Esophagus muscularis mucosa (tissue), 4 donors: ENCODE measurements around the gene REN. TPM values are rescaled to one million over a fixed set of nuclear protein-coding genes. Genes with fewer than 3 reads are reported as not detected.
A peak's percentile ranks its signal among the peaks of the same experiment; 100 is the strongest.

Source experiments
- DNase-seq: peaks from one replicate; pipeline ENCODE4 v3.0.0-alpha.2; 2017; ENCODE audit errors: extremely low spot score
- H3K27ac ChIP-seq, 4 donors: fragments of 200-600 bp; sonication (generic); replicated peaks in 1 of 4; 1 replicate in 3 of 4; 2 replicates in 1 of 4; pipeline ENCODE4 v1.5.1; 2016 to 2019; ENCODE audit warnings: mild to moderate bottlenecking in 1 of 4
- H3K27me3 ChIP-seq, 4 donors: fragments of 200-600 bp; sonication (generic); one replicate each; pipeline versions ENCODE4 v1.5.1 to v1.6.0; 2016 to 2019
- H3K36me3 ChIP-seq, 4 donors: fragments of 200-600 bp; sonication (generic); one replicate each; pipeline ENCODE4 v1.5.1; 2016 to 2019
- H3K4me1 ChIP-seq, 4 donors: fragments of 200-600 bp; sonication (generic); one replicate each; pipeline ENCODE4 v1.5.1; 2016 to 2019
- H3K4me3 ChIP-seq, 4 donors: fragments of 200-600 bp; sonication (generic); 1 replicate in 2 of 4; 2 replicates in 2 of 4; pipeline ENCODE4 v1.5.1; 2016 to 2019; ENCODE audit warnings: mild to moderate bottlenecking in 4 of 4, moderate library complexity in 1 of 4
- H3K9me3 ChIP-seq, 4 donors: fragments of 200-600 bp; sonication (generic); 1 replicate in 3 of 4; 2 replicates in 1 of 4; pipeline ENCODE4 v1.5.1; 2016 to 2019
- EP300 ChIP-seq: sonication (generic); formaldehyde crosslinking; IDR thresholded peaks from one replicate; pipeline ENCODE4 v1.6.1; 2017; ENCODE audit warnings: antibody characterized with exemption
- POLR2A ChIP-seq: fragments of 450-650 bp; IDR thresholded peaks from one replicate; pipeline ENCODE4 v1.6.1; 2017; ENCODE audit warnings: antibody characterized with exemption, moderate library complexity, mild to moderate bottlenecking, low read depth
- POLR2AphosphoS5 ChIP-seq, 2 donors: sonication (generic); formaldehyde crosslinking; IDR thresholded peaks; one replicate each; pipeline ENCODE4 v1.6.1; 2017; ENCODE audit warnings: antibody characterized with exemption in 2 of 2
- WGBS: methylation state at CpG from one replicate; pipeline ENCODE4 v1.1.5; 2018; 5-methylcytosine and 5-hydroxymethylcytosine counted together
- intact Hi-C: fragments of 100-400 bp; cut with DNase I; formaldehyde crosslinking; loops from one replicate; pipeline ENCODE4 v1.15.1; 2023
- total RNA-seq, 4 donors: library from RNA; depleted of rRNA; stranded (reverse); fragments of >200 nt; gene quantifications; one replicate each; pipeline versions ENCODE4 v1.1.0 to v1.2.1, GENCODE V29; 2016
- TF ChIP-seq, protein P1 (sequence below), 3 experiments: fragments of 200-600 bp in 2 of 3; fragments of 450-650 bp in 1 of 3; sonication (generic) in 2 of 3; IDR thresholded peaks; one replicate each; pipeline ENCODE4 v1.5.1; 2017 to 2019; ENCODE audit warnings: antibody characterized with exemption in 3 of 3, mild to moderate bottlenecking in 2 of 3, moderate library complexity in 1 of 3

REN gene
- total RNA-seq, 4 donors from 2014 or later, result not detected

DNA sequence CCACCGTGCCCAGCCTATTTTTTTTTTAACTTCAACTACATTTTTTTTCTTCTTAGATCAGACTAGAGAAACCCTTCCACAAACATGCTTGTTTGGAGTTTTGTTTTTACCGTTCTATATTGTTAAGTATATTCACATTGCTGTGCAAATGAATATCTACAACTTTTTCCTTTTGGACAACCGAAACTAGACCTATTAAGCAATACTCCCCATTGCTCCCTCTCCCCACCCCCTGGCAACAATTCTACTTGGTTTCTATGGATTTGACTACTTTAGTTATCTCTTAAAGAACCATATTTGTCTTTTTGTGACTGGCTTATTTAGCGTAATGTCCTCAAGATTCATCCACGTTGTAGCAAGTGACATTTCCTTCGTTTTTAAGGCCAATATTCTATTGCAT is 33.4 kb downstream of the REN start:
- no peak for DNase-seq
- intact Hi-C loops, result no loop called here
- Histone ChIP-seq H3K27ac (no peak overlapping the region), H3K4me3 (no peak overlapping the region), H3K27me3 (no peaks in the 10 kb centered on the region), H3K9me3 (no peaks in the 10 kb centered on the region), H3K4me1 (peaks cover 12 to 35% (median 34%) of the 10 kb centered on the region in 4 donors), H3K36me3 (peaks cover 0 to 13% (median 7%) of the 10 kb centered on the region in 4 donors)
- 82% methylated on average over 6 of the region's 6 CpGs for WGBS
- TF ChIP-seq, protein P1, sequence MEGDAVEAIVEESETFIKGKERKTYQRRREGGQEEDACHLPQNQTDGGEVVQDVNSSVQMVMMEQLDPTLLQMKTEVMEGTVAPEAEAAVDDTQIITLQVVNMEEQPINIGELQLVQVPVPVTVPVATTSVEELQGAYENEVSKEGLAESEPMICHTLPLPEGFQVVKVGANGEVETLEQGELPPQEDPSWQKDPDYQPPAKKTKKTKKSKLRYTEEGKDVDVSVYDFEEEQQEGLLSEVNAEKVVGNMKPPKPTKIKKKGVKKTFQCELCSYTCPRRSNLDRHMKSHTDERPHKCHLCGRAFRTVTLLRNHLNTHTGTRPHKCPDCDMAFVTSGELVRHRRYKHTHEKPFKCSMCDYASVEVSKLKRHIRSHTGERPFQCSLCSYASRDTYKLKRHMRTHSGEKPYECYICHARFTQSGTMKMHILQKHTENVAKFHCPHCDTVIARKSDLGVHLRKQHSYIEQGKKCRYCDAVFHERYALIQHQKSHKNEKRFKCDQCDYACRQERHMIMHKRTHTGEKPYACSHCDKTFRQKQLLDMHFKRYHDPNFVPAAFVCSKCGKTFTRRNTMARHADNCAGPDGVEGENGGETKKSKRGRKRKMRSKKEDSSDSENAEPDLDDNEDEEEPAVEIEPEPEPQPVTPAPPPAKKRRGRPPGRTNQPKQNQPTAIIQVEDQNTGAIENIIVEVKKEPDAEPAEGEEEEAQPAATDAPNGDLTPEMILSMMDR (IDR thresholded peaks at IDR 0.05), result no peak
- TF ChIP-seq POLR2A (no peak), POLR2AphosphoS5 (IDR thresholded peaks at IDR 0.05) (no peak), EP300 (no peak)

DNA sequence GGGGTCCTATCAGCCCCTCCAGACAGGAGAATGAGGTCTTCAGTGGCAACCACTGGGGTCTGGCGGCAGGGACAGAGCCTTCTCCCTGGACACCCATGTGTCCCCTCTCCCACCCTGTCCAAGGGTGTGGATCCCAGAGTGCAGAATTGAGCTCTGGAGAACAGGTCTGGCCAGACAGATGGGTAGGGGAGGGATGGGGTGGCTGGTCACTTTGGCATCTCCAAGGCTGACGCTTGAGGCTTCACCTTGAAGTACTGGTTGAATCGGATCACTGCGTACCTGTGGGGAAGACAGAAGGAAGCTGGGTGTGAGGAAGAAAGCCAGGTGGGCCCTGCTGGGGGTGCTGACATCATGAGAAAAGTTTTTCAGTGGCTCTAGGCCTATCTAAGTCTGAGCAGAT is 34.2 kb downstream of the REN start:
- DNase-seq, result no peak
- no peaks in the 10 kb centered on the region for H3K9me3 ChIP-seq
- TF ChIP-seq POLR2A (no peak), EP300 (no peak), POLR2AphosphoS5 (IDR thresholded peaks at IDR 0.05) (no peak)
- TF ChIP-seq, protein P1 (IDR thresholded peaks at IDR 0.05), result no peak
- H3K36me3 ChIP-seq, result peaks cover 0 to 13% (median 4%) of the 10 kb centered on the region in 4 donors
- 94% methylated on average over 4 of the region's 4 CpGs for WGBS
- H3K27me3 ChIP-seq, result no peaks in the 10 kb centered on the region
- H3K27ac ChIP-seq, result no peak overlapping the region
- no peak overlapping the region for H3K4me3 ChIP-seq
- intact Hi-C loops, result no loop called here
- H3K4me1 ChIP-seq, result peaks cover 16 to 42% (median 41%) of the 10 kb centered on the region in 4 donors

GRCh38 chr1:204130981-204131892 is 34.9 kb downstream of the REN start:
- intact Hi-C loops, result no loop called here
- WGBS, result 55% methylated on average over 7 of the region's 11 CpGs
- no peak for DNase-seq
- H3K4me1 ChIP-seq, result peaks cover 22 to 50% (median 48%) of the 10 kb centered on the region in 4 donors
- TF ChIP-seq EP300 (no peak), POLR2AphosphoS5 (IDR thresholded peaks at IDR 0.05) (no peak), POLR2A (no peak)
- TF ChIP-seq, protein P1 (IDR thresholded peaks at IDR 0.05), result no peak
- no peaks in the 10 kb centered on the region for H3K9me3 ChIP-seq
- H3K36me3 ChIP-seq, result peaks cover 0 to 16% (median 7%) of the 10 kb centered on the region in 4 donors
- H3K27me3 ChIP-seq, result no peaks in the 10 kb centered on the region
- peak overlapping the region in 2 of 4 donors; percentile 20 to 30 for H3K27ac ChIP-seq
- no peak overlapping the region for H3K4me3 ChIP-seq

- Histone ChIP-seq H3K4me3 (no peak overlapping the region), H3K36me3 (peaks cover 0 to 27% (median 15%) of the 10 kb centered on the region in 4 donors), H3K27ac (peak overlapping the region in 1 of 4 donors; percentile 30), H3K9me3 (no peaks in the 10 kb centered on the region), H3K27me3 (no peaks in the 10 kb centered on the region), H3K4me1 (peaks cover 22 to 57% (median 54%) of the 10 kb centered on the region in 4 donors)
- TF ChIP-seq POLR2AphosphoS5 (IDR thresholded peaks at IDR 0.05) (no peak), POLR2A (no peak), EP300 (no peak)
- TF ChIP-seq, protein P1 (IDR thresholded peaks at IDR 0.05), result no peak
- intact Hi-C loops, result no loop called here
- no peak for DNase-seq
- 93% methylated on average over 4 of the region's 4 CpGs for WGBS
Measured at GRCh38 chr1:204130178-204130577, 36.0 kb downstream of the REN start.
